Fibroblast of lung (primary cell): ENCODE measurements around the gene ULK3.

ENCODE experiments used
- CTCF ChIP-seq, 2 donors: IDR thresholded peaks in 1 of 2; conservative IDR thresholded peaks in 1 of 2; 1 replicate in 1 of 2; 2 replicates in 1 of 2; pipeline ENCODE4 v1.5.1; 2011 to 2012; ENCODE audit warnings: low read length in 2 of 2, control low read depth in 1 of 2, inconsistent platforms in 1 of 2, low read depth in 1 of 2, mild to moderate bottlenecking in 1 of 2
- EZH2 ChIP-seq: IDR thresholded peaks from 2 replicates; pipeline ENCODE4 v1.5.1; 2012; ENCODE audit warnings: low read length, control low read depth, mild to moderate bottlenecking; ENCODE audit errors: missing control alignments

- no peak for TF ChIP-seq EZH2
- TF ChIP-seq CTCF (conservative IDR thresholded peaks at IDR 0.05 in 1 of 2, IDR thresholded peaks at IDR 0.05 in 1 of 2; ENCODE audit: low read depth in 1 of 2, low read length in 2 of 2), result no peak
These were observed 41.5 kb downstream of the ULK3 start for GRCh38 chr15:74801311-74801997.
